ENCODE data around the gene SDR9C7.
"Not testable (repeated sequence)": the region's sequence is repeated elsewhere in the genome, so short reads cannot be mapped to it uniquely, and the experiment has no call there.

Gene SDR9C7

DNA sequence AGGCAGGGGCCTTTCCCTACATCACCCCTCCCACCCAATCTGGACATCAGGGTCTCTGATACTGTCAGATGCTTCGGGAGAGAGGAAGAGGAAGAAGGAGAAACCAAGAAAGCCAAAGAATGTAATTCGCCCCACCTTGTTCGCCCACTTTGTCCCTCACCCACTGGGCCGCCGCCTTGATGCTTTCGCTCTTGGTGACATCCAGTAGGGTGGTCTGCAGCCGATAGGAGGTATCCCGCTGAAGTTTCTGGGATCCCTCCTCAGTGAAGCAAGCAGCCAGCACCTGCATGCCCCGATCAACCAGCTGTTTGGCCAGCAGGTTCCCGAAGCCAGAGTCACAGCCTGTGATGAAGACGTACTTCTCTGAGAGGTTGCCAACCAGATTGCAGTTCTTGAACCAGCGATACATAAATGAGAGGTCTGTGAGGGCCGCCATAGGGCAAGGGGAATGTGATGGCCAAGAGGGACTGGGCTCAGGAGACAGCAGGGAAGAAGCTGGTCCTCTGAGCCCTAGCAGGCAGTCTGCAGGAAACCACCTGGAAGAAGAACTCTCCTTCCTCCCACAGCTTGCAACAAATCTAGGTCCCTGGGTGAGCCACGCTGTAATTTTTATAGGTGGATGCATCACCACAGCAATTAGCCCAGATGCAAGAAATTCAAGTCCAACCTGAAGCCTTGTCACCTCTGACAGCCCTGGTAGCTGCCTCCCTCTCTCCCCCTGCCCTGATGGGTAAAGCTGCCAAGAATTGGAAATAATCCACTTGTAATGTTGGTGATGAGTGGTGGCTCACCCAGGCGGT, at the start of gene SDR9C7:
SDR9C7 (minus strand) TSS at position 583 of the 800 bp plus-strand sequence; CDS start at position 436, 147 bp downstream.
- DNase-seq (ENCODE audit: low read depth): no peak

GRCh38 chr12:56983386-56983785, 49.2 kb upstream of the SDR9C7 start:
- no peak for DNase-seq (ENCODE audit: low read depth)

GRCh38 chr12:56982578-56983236, 48.5 kb upstream of the SDR9C7 start:
- not testable (repeated sequence) for DNase-seq (ENCODE audit: low read depth)

GRCh38 chr12:56980941-56981530, 46.8 kb upstream of the SDR9C7 start:
- no peak for DNase-seq (ENCODE audit: low read depth)

DNA sequence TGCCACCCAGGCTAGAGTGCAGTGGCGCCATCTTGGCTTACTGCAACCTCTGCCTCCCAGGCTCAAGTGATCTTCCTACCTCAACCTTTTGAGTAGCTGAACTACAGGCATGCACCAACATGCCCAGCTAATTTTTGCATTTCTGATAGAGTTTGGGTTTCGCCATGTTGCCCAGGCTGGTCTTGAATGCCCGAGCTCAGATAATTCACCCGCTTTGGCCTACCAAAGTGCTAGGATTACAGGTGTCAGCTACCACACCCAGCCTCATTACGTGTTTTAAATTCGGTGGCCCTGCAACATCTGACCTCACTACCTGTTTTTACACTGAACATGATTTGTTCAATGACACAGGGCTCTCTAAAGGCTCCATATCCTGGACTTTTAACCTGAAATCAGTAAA, 46.1 kb upstream of the SDR9C7 start:
- DNase-seq (ENCODE audit: low read depth): no peak

GRCh38 chr12:56979628-56980027, 45.4 kb upstream of the SDR9C7 start:
- no peak for DNase-seq (ENCODE audit: low read depth)

- DNase-seq (ENCODE audit: low read depth): no peak
These were observed 44.4 kb upstream of the SDR9C7 start for GRCh38 chr12:56978397-56979138.

DNA sequence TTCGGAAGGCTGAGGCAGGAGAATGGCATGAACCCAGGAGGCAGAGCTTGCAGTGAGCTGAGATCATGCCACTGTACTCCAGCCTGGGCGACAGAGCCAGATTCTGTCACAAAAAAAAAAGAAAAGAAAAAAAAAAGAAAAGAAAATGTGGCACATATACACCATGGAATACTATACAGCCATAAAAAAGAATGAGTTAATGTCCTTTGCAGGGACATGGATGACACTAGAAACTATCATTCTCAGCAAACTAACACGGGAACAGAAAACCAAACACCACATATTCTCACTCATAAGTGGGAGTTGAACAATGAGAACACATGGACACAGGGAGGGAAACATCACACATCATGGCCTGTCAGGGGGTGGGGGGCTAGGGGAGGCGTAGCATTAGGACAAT, 43.2 kb upstream of the SDR9C7 start:
- not testable (repeated sequence) for DNase-seq (ENCODE audit: low read depth)

- not testable (repeated sequence) for DNase-seq (ENCODE audit: low read depth)
These were observed 40.0 kb upstream of the SDR9C7 start for GRCh38 chr12:56974224-56974623.

DNA sequence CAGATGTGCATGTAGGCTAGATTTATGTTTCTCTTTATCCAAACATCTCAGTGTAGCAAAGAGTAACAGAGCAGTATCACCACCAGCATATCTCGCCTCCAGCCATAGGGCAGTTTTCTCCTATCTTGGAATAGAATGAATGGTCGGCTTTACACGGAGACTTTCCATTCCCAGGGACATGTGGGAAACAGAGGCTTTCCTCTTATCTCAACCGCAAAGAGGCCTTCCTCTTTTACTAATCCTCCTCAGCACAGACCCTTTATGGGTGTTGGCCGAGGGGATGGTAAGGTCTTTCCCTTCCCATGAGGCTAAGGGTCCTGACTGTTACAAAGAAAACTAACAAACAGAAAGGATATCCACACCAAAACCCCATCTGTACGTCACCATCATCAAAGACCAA, 34.7 kb upstream of the SDR9C7 start:
- not testable (repeated sequence) for DNase-seq (ENCODE audit: low read depth)

- not testable (repeated sequence) for DNase-seq (ENCODE audit: low read depth)
These were observed 31.9 kb upstream of the SDR9C7 start for GRCh38 chr12:56965997-56966642.

GRCh38 chr12:56965124-56965523, 30.9 kb upstream of the SDR9C7 start:
- not testable (repeated sequence) for DNase-seq (ENCODE audit: low read depth)

DNA sequence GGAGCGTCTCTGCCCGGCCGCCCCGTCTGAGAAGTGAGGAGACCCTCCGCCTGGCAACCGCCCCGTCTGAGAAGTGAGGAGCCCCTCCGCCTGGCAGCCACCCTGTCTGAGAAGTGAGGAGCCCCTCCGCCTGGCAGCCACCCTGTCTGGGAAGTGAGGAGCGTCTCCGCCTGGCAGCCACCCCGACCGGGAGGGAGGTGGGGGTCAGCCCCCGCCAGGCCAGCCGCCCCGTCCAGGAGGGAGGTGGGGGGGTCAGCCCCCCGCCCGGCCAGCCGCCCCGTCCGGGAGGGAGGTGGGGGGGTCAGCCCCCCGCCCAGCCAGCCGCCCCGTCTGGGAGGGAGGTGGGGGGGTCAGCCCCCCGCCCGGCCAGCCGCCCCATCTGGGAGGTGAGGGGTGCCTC, 29.3 kb upstream of the SDR9C7 start:
- not testable (repeated sequence) for DNase-seq (ENCODE audit: low read depth)

GRCh38 chr12:56962247-56962646, 28.0 kb upstream of the SDR9C7 start:
- DNase-seq (ENCODE audit: low read depth): not testable (repeated sequence)

DNA sequence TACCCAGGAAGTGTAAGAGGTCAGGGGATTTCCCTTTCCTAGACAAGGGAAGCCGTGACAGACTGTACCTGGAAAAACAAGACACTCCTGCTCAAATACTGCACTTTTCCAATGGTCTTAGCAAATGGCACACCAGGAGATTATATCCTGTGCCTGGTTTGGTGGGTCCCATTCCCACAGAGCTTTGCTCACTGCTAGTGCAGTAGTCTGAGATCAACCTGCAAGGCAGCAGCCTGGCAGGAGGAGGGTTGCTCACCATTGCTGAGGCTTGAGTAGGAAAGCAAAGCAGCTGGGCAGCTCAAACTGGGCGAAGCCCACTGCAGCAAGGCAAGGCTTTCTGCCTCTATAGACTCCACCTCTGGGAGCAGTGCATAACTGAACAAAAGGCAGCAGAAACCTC, 24.2 kb upstream of the SDR9C7 start:
- no peak for DNase-seq (ENCODE audit: low read depth)

DNA sequence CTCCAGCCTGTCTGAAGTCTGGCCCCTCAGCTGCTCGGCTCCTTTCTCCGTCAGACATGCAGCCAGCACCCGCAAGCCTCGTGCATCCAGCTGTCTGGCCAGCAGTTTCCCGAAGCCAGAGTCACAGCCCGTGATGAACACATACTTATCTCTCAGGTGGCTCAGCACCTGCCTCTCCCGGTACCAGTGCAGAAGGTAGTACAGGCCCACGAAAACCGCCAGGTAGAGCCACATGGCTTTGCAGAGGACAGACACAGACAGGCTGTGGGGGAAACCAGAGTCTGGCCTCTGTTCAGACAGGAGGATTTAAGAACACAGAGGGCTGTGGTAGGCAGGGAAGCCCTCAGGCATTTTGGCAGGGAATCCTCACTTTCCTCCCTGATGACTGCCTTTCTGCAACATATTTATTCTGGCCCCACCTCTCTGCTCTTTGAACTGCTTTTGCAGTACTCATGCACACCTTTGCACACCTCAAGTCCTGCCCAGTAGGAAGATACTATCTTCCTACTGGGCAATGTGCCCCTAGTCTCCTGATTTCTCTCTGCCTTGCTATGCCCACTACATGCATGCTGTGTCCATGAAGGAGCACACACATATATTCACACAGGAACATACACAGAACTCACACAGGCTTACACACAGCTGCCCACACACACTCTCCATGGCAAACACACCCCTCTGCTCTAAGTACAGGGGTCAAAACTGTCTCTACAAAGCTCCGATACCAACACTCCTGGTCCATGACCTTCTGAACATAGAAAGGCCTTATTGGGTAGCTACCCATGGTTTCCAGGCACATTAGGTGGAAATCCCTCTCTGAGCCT, 23.2 kb upstream of the SDR9C7 start, which contains the start of gene RDH16:
RDH16 (minus strand) TSS at position 380 of the 824 bp plus-strand sequence; CDS start at position 234, 146 bp downstream.
- no peak for DNase-seq (ENCODE audit: low read depth)

DNA sequence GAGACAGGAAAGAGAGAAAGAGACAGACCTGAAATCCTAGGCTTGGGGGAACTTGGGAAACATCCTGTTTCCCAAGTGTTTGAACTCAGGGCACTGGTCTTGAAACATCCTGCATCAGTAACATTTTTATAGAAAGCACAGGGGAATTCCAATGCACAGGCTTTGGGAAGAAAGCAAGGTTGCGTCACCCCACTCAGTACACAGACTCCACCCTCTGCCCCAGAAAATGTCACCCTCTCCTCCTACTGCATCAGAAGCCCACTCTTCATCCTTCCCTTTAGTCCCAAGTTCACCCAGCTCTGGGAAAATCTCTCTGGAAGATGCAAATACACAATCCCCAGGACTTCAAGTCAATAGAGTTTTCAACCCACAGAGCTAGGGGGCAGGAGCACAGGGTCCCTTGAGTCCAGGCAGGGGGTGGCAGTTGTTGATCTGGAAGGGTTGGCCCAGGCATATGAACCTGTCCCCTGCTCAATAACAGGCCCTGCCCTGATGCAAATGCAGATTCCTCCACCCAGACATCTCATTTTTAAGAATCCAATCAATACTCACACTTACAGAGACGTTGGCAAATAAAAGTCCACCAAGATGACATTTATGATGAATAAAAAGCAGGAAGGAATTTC, 21.5 kb upstream of the SDR9C7 start:
- no peak for DNase-seq (ENCODE audit: low read depth)

DNA sequence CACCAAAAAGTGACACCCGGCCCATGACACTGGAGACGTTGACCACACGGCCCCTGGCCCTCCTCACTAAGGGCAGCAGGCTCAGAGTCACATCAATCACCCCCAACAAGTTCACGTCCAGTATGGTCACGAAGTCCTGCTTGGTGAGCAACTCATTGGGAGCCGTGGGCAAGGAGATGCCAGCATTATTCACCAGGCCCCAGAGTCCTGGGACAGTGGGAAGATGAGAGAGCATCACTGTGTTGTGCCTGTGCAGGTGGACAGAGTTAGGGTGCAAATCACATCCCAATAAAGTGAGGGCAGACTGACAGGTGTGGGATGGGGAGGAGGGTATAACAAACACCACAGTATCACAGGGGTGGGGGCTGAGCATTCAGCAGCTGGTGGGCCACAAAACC, 20.7 kb upstream of the SDR9C7 start:
- DNase-seq (ENCODE audit: low read depth): no peak

- DNase-seq (ENCODE audit: low read depth): no peak
These were observed 20.1 kb upstream of the SDR9C7 start for GRCh38 chr12:56954057-56954957.
